GM21717 (cell line): ENCODE measurements around the gene KIF19.

Experiments used
- ATAC-seq: cut with Tn5 transposase; IDR thresholded peaks from one replicate; pipeline ENCODE4 v1.9.1; 2021; ENCODE audit warnings: mild to moderate bottlenecking, moderate library complexity; ENCODE audit not compliant: unreplicated experiment

KIF19 gene

GRCh38 chr17:74304184-74304583 is 21.8 kb upstream of the KIF19 start:
- ATAC-seq = no peak

- no peak for ATAC-seq
These were observed 20.0 kb upstream of the KIF19 start for GRCh38 chr17:74305865-74306654.

GRCh38 chr17:74307984-74308773 is 17.8 kb upstream of the KIF19 start:
- ATAC-seq = no peak

- no peak for ATAC-seq
These were observed 16.1 kb upstream of the KIF19 start for GRCh38 chr17:74309902-74310301.

GRCh38 chr17:74314877-74315276 is 11.1 kb upstream of the KIF19 start:
- ATAC-seq = no peak

- ATAC-seq = no peak
These were observed 9.8 kb upstream of the KIF19 start for GRCh38 chr17:74316220-74316619.

- no peak for ATAC-seq
These were observed 9.0 kb upstream of the KIF19 start for GRCh38 chr17:74317071-74317470.

- no peak for ATAC-seq
These were observed 7.6 kb upstream of the KIF19 start for GRCh38 chr17:74318391-74318790.

GRCh38 chr17:74324521-74324920 is 1.5 kb upstream of the KIF19 start:
- ATAC-seq = no peak

GRCh38 chr17:74325376-74325742 is 667 bp upstream of the KIF19 start:
- no peak for ATAC-seq

- ATAC-seq = no peak
These were observed 480 bp downstream of the KIF19 start for GRCh38 chr17:74326506-74326905.

- ATAC-seq = no peak
These were observed 2.5 kb downstream of the KIF19 start for GRCh38 chr17:74328487-74328886.

- ATAC-seq = no peak
These were observed 3.4 kb downstream of the KIF19 start for GRCh38 chr17:74329378-74329777.

GRCh38 chr17:74330446-74330845 is 4.4 kb downstream of the KIF19 start:
- no peak for ATAC-seq

GRCh38 chr17:74332017-74332650 is 6.1 kb downstream of the KIF19 start:
- ATAC-seq = no peak

GRCh38 chr17:74332763-74333283 is 6.8 kb downstream of the KIF19 start:
- ATAC-seq = no peak

GRCh38 chr17:74334393-74335039 is 8.5 kb downstream of the KIF19 start:
- no peak for ATAC-seq

GRCh38 chr17:74335529-74336062 is 9.6 kb downstream of the KIF19 start:
- no peak for ATAC-seq

GRCh38 chr17:74336307-74336706 is 10.3 kb downstream of the KIF19 start:
- ATAC-seq = no peak

GRCh38 chr17:74337834-74338500 is 11.9 kb downstream of the KIF19 start:
- no peak for ATAC-seq
